ENCODE measurements around the gene WIPF1.

WIPF1 gene

DNA sequence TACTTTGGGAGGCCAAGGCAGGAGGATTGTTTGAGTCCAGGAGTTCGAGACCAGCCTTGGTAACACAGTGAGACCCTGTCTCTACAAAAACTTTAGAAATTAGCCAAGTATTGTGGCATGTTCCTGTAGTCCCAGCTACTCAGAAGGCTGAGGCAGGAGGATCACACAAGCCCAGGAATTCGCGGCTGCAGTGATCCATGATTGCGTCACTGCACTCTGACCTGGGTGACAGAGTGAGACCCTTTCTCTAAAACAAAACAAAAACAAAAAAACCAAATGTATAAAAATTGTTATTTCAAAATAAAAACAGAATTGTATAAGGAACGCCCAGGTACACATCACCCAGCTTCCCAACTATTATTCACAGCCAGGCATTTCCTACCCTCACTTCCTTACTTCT, 56.7 kb downstream of the WIPF1 start:
- no peak for DNase-seq (ENCODE audit: low read depth)

DNA sequence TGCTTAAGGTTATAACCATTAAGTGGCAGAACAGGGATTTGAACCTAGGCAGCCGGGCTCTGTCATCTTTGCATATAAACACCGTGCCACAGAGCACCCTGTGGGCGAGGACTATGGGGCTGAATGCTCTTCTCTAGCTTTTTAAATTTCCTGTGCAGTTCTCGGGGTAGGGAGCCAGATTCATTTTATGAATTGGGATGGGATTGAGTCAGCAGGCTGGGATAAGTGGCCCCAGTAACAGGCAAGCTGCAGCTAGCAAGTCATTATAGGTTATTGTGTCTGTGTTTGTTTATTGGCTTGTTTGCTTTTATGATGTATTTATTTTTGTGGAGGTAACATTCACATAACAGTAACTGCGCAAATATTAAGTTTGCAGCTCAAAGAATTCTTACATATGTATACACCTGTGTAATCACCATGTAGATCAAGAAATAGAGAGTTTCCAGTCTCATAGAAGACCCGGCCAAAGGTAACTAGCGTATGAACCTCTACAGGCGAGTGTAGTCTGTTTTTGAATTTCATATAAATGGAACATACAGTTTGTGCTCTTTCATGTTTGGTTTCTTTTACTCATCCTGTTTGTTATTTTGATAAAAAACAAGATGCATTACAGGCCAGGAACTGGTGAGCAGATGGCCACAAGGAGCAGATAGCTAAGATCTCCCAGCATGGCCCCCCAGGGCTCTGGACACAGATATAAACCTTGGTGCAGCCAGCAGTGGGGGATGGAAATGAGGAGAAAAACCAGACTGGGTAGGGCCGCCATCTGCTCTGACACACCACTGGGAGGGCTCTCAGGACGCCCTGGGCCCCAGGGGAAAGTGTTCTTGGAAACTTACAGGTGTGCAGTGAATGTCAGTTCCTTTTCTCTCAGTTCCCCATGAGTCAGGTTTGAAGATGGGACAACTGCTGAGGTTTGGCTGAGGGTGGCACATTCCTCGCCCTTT, 61.6 kb downstream of the WIPF1 start:
- DNase-seq (ENCODE audit: low read depth), result no peak

DNA sequence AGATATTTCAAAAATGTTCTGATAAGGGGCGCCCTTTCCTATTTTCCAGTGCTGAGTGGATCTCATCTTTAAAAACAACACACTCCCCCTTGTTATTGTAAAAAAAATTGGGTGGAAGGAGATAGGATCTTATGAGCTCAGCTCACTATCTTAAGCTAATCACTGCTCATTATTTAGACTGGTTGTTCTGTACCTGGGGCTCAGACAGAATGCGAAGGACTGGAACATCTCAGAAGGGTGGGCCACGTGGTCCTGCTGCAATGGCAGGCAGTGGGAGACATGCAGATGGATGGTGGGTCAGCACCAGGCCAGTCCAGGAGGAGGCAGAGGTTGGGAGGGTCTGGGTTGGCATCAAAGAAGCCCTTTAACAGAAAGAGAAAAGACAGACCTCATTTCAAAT, 62.5 kb downstream of the WIPF1 start:
- no peak for DNase-seq (ENCODE audit: low read depth)

DNA sequence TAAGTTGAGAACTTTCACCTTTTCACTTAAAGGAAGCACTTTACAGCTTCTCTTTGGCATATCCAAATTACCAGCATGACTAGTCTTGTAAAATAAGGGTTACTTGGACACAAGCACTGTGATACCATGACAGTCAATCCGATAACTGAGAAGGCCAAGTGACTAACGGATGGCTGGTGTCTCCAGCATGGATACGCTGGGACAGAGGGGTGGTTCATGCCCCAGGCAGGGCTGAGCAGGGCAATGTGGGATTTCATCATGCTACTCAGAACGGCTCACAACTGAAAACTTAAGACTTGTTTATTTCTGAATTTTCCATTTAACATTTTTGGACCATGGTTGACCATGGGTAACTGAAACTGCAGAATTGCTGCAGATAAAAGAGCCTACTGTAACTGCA, 67.7 kb downstream of the WIPF1 start:
- no peak for DNase-seq (ENCODE audit: low read depth)

DNA sequence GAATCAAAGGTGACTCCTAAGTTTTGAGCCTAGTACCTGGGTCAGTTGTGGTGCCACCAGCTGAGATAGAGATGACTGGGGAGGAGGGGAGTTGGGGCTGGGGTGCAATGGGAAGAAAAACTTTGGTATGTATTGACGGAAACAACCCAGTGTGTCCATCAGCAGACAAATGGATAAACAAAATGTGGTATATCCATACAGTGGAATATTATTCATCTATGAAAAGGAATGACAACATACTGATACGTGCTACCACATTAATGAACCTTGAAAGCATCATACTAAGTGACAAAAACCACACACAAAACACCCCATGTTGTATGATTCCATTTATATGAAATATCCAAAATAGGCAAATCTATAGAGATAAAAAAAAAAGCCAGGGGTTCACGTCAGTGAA, 69.6 kb downstream of the WIPF1 start:
- no peak for DNase-seq (ENCODE audit: low read depth)

DNA sequence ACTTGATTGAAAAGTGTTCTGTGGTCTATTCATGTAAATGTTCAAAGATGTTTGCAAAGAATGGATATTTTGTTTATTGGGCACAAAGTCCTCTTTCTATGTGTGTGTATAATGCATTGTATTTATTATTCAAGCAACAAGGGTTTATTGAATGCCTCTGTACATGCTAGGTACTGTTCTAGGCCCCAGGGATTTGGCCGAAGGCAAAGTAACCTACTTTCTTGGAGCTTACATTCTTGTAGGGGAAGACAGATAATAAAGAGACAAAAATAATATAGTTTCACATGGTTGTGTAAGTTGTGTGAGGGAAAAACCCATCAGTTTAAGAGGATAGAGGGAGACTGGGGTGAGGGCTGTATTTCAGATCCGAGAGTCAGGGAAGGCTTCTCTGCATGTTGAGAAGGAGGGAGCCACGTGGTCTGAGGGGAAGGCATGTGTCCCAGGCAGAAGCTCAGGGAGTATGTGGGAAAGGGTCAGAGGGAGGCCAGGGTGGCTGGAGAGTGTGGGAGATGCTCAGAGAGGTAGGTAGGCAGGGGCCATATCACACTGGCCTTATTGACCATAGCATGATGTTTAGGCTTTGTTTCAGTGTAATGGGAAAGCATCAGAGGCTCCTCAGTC, 70.4 kb downstream of the WIPF1 start:
- DNase-seq (ENCODE audit: low read depth), result no peak

DNA sequence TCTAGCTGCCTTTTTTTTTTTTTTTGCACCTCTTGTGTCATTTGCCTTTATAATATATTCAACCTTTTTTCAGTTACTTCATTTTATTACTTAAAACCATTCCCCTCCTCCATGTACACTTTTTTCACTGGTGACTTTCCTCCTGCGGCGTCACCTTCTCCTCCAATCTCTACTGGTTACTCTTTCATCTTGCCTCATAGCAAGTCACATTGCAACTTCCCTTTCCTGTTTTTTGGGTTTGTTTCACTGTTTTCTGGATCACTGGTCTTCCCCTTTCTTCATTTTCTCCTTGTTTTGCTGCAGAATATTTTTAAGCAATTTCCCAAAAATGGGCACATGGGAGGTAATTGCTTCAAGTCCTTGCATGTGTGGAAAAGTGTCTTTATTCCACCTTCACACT, 73.1 kb downstream of the WIPF1 start:
- DNase-seq (ENCODE audit: low read depth), result no peak

DNA sequence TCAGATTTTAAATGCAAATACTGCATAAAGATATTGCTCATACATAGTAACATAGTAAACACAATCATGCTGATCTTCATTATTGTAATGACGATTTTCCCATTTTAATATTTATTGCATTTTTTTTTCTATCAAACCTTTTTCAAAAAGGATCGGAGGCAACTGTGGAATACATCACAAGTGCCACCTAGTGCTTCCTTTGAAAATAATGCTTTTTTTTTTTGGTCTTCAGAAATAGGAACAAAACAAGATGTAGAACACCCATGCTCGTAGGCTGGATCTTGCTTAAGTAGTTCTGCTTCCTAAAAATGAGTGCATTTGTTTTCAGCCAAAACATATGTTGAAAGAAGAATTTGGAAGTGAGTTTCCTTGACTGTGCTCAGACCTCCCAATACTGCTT, 75.1 kb downstream of the WIPF1 start:
- DNase-seq (ENCODE audit: low read depth), result no peak

DNA sequence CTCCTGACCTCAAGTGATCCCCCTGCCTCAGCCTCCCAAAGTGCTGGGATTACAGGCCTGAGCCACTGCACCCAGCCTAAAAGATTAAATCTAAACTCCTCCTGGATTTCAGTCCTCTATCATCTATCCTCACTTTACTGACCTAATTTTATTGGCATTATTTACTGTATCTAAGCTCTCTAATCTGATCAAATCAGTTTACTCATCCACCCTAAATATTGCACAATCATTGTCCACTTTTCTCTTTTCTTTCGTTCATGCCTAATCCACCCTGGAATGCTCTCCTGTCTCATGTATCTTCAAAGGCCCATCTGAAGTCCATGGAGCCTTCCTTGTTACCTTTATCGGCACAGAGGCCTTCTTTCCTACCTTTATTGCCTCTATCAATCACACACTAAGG, 79.2 kb downstream of the WIPF1 start:
- DNase-seq (ENCODE audit: low read depth), result no peak

DNA sequence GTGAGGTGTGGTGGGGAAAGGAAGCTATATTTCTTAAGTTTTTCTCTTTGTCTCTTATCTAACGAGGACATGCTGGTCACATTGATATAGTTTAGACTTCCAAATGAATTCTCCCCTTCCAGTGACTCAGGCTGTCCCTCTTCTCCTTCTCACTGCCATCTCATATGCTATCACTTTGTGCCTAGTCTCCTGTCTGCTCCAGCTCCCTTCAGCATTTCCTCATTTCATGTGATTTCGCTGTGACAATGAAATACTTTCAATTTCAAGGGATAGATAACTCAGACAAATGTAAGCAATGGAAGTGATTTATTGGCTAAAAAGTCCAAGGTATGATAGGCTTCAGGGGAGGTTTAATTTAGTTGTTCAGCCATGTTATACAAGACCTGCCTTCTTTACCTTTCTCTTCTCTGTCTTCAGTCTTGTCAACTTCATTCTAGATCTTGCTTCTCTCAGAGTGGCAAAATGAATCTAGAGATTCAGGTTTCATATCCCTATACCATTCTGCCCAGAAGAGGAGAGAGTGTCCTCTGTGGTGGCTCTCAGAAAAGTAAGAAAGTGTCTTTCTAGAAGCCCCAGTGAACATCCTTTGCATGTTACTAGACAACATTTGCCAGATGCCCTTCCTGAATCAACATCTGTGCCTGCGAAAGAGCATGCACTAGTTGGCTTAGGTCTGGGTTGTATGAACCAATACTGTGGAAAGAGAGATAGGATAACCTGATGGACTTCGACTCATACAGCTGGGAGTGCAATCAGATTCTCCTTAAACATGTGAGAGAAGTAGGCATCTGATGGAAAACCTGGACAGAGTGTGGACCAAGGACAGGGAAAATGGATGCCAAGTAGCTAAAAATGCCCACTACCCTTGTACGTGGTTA, 80.9 kb downstream of the WIPF1 start:
- no peak for DNase-seq (ENCODE audit: low read depth)

DNA sequence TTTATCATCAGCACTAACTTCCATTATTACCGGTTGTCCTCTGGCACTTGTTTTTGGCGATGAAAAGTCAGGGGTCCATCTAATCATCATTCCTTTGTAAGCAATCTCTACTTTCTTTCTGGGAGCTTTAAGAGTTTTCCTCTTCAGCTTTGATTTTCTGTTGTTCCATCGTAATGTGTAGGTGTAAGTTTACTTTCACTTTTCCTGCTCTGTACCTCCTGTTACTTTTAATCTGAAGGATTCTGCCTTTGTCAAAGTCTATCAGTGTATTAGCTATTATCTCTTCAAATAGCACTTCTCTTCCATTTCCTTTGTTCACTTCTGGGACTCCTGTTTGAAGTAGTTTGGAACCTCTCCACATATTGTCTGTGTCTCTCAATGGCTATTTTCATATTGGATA, 85.3 kb downstream of the WIPF1 start:
- DNase-seq (ENCODE audit: low read depth), result no peak

DNA sequence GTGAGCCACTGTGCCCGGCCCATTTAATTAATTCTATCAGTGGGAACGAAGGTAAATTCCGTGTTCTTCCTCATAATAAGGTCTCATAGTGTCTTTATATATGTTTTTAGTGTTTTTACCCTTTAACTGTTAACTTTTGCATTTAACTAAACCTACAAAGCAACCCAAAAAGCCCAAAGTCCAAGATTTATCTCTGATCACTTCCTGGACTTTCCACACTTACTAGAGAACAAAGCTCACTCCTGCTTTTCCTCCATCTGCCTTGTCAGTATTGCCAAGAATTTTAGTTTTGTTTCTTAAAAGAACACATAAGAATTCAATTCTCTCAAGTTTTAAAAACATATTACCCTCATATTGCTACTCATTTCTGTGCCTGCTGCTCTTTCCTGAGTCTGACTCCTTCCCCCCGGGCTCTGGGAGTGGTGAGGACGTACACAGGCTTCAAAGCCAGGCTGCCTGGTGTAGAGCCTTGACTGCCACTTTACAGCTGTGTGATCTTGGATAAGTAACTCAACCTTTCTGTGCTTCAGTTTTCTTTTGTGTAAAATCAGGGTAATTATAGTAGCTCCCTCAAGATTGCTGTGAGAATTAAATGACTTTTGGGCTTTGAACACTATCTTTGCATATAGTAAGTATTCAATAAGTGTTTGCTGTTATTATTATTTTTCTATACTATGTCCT, 85.9 kb downstream of the WIPF1 start:
- no peak for DNase-seq (ENCODE audit: low read depth)

DNA sequence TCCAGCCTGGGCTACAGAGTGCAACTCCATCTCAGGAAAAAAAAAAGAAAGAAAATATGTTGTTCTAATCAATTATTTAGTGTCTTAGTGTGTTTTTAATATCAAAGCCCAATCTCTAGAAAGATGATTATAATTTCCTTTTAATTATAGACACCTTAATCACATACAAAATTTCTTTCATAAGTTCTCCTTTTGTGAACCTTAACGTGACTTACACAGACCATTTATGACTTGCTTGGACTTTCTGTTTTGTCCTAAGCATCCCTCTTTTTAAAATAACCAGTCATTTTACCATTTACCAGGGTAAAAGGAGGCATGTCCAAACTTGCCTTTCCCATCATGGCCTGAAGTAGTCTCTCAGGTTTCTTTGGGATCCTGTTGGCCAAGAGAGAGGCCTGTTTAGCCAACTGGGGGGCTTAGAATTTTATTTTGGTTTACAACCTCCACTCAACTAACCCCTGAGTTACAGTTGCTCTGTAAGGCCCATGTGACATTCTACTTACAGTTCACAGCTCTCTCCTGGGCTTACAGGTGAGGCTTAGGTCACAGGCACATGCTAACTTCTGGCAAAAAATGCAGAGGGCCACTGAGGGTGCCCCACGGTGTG, 86.9 kb downstream of the WIPF1 start:
- DNase-seq (ENCODE audit: low read depth), result no peak
